ENCODE data around the gene FIG4.
"Not testable (repeated sequence)": the region's sequence is repeated elsewhere in the genome, so short reads cannot be mapped to it uniquely, and the experiment has no call there.

Gene FIG4

GRCh38 chr6:109795994-109796555 lies 105.0 kb downstream of the FIG4 start:
- DNase-seq (ENCODE audit: low spot score), result no peak

GRCh38 chr6:109799129-109799528 lies 108.0 kb downstream of the FIG4 start:
- no peak for DNase-seq (ENCODE audit: low spot score)

- no peak for DNase-seq (ENCODE audit: low spot score)
Observed at GRCh38 chr6:109799664-109800063, 108.6 kb downstream of the FIG4 start.

- no peak for DNase-seq (ENCODE audit: low spot score)
Observed at GRCh38 chr6:109800771-109801170, 109.7 kb downstream of the FIG4 start.

- DNase-seq (ENCODE audit: low spot score), result no peak
Observed at GRCh38 chr6:109801794-109802193, 110.7 kb downstream of the FIG4 start.

- DNase-seq (ENCODE audit: low spot score), result no peak
Observed at GRCh38 chr6:109804020-109804419, 112.9 kb downstream of the FIG4 start.

- DNase-seq (ENCODE audit: low spot score), result no peak
Observed at GRCh38 chr6:109807881-109808280, 116.8 kb downstream of the FIG4 start.

GRCh38 chr6:109808837-109809236 lies 117.7 kb downstream of the FIG4 start:
- no peak for DNase-seq (ENCODE audit: low spot score)

- DNase-seq (ENCODE audit: low spot score), result no peak
Observed at GRCh38 chr6:109815054-109815453, 124.0 kb downstream of the FIG4 start.

GRCh38 chr6:109816452-109817374 lies 125.6 kb downstream of the FIG4 start:
- DNase-seq (ENCODE audit: low spot score), result no peak

- no peak for DNase-seq (ENCODE audit: low spot score)
Observed at GRCh38 chr6:109820706-109821350, 129.7 kb downstream of the FIG4 start.

GRCh38 chr6:109821428-109821827 lies 130.3 kb downstream of the FIG4 start:
- DNase-seq (ENCODE audit: low spot score), result no peak

GRCh38 chr6:109824105-109824504 lies 133.0 kb downstream of the FIG4 start:
- DNase-seq (ENCODE audit: low spot score), result no peak

- DNase-seq (ENCODE audit: low spot score), result no peak
Observed at GRCh38 chr6:109826551-109826950, 135.5 kb downstream of the FIG4 start.

GRCh38 chr6:109831352-109831751 lies 140.3 kb downstream of the FIG4 start:
- DNase-seq (ENCODE audit: low spot score), result not testable (repeated sequence)

GRCh38 chr6:109834131-109834530 lies 143.0 kb downstream of the FIG4 start:
- DNase-seq (ENCODE audit: low spot score), result no peak

- no peak for DNase-seq (ENCODE audit: low spot score)
Observed at GRCh38 chr6:109834595-109835437, 143.7 kb downstream of the FIG4 start.

GRCh38 chr6:109840034-109840433 lies 148.9 kb downstream of the FIG4 start:
- no peak for DNase-seq (ENCODE audit: low spot score)

GRCh38 chr6:109840796-109841195 lies 149.7 kb downstream of the FIG4 start:
- DNase-seq (ENCODE audit: low spot score), result no peak

- DNase-seq (ENCODE audit: low spot score), result no peak
Observed at GRCh38 chr6:109841869-109842268, 150.8 kb downstream of the FIG4 start.

GRCh38 chr6:109852713-109853112 lies 161.6 kb downstream of the FIG4 start:
- no peak for DNase-seq (ENCODE audit: low spot score)

GRCh38 chr6:109853426-109853825 lies 162.3 kb downstream of the FIG4 start:
- DNase-seq (ENCODE audit: low spot score), result no peak
